Activated CD4-positive, alpha-beta T cell treated with anti-CD3 and anti-CD28 coated beads for 36 hours (primary cell): Measurements from ENCODE around the gene C15orf39. TPM values are rescaled to one million over a fixed set of nuclear protein-coding genes. Genes with fewer than 3 reads are reported as not detected.
"Not testable (repeated sequence)": the region's sequence is repeated elsewhere in the genome, so short reads cannot be mapped to it uniquely, and the experiment has no call there.

ENCODE experiments used
- ATAC-seq: fragments of 200-7000 bp; cut with Tn5 transposase; one replicate; pipeline ENCODE4 v1.10.0; 2021; ENCODE audit warnings: mild to moderate bottlenecking, moderate library complexity
- CTCF ChIA-PET: fragments of 350-600 bp; sonication (Branson Sonifier 250); formaldehyde crosslinking; loops from one replicate; lab custom pipeline; 2021; ENCODE audit warnings: antibody characterized with exemption; lab: Charles Lee
- POLR2A ChIA-PET: fragments of 350-600 bp; sonication (Branson Sonifier 250); formaldehyde crosslinking; loops from one replicate; lab custom pipeline; 2021; ENCODE audit warnings: antibody characterized with exemption, inconsistent platforms; lab: Charles Lee
- DNase-seq: peaks from one replicate; pipeline ENCODE4 v3.0.0-alpha.2; 2020
- H3K27ac Mint-ChIP-seq: one replicate; pipeline ENCODE4 v1.8.0; 2021; ENCODE audit warnings: mixed read lengths
- H3K27me3 Mint-ChIP-seq: one replicate; pipeline ENCODE4 v1.8.0; 2021; ENCODE audit warnings: mixed read lengths
- H3K36me3 Mint-ChIP-seq: one replicate; pipeline ENCODE4 v1.8.0; 2021; ENCODE audit warnings: low read depth, mixed read lengths
- H3K4me1 Mint-ChIP-seq: one replicate; pipeline ENCODE4 v1.8.0; 2021; ENCODE audit warnings: mixed read lengths
- H3K4me3 Mint-ChIP-seq: one replicate; pipeline ENCODE4 v1.8.0; 2021; ENCODE audit warnings: mild to moderate bottlenecking, moderate library complexity, mixed read lengths
- H3K9me3 Mint-ChIP-seq: one replicate; pipeline ENCODE4 v1.8.0; 2021; ENCODE audit warnings: low read depth, mixed read lengths
- intact Hi-C, 2 experiments: fragments of 100-400 bp; cut with DNase I in 1 of 2; cut with micrococcal nuclease in 1 of 2; formaldehyde crosslinking; loops; one replicate each; pipeline versions ENCODE4 v1.14.2 to v1.15.1; 2022 to 2024; cut with DNase I, micrococcal nuclease
- total RNA-seq, 2 experiments: library from RNA; stranded (reverse); gene quantifications; one replicate each; pipeline ENCODE4 v1.2.3, GENCODE V29; 2021

Gene C15orf39
- total RNA-seq, 2 experiments from 2014 or later = 18.6 to 25.1 TPM

- Mint-ChIP-seq H3K27ac (no peak overlapping the region), H3K4me1 (peaks cover 11% of the 10 kb centered on the region), H3K27me3 (no peaks in the 10 kb centered on the region), H3K4me3 (no peak overlapping the region), H3K36me3 (peaks cover 13% of the 10 kb centered on the region), H3K9me3 (no peaks in the 10 kb centered on the region)
- no peak for ATAC-seq
- POLR2A ChIA-PET = no interaction called here
- no peak for DNase-seq
- CTCF ChIA-PET = interaction anchor here (0.8 kb wide), 1 partner anchor 420 kb away, joined by 4 read pairs; no protein-coding TSS in a partner anchor
- intact Hi-C loops = no loop called here
Measured at GRCh38 chr15:75213212-75213767, 11.6 kb downstream of the C15orf39 start.

- H3K27me3 Mint-ChIP-seq = no peaks in the 10 kb centered on the region
- H3K9me3 Mint-ChIP-seq = no peaks in the 10 kb centered on the region
- no peak for ATAC-seq
- peaks cover 11% of the 10 kb centered on the region for H3K4me1 Mint-ChIP-seq
- DNase-seq = no peak
- intact Hi-C loops = no loop called here
- ChIA-PET POLR2A (interaction anchor here (2.3 kb wide), 1 partner anchor 9 kb away, joined by 6 read pairs; no protein-coding TSS in a partner anchor), CTCF (no interaction called here)
- H3K4me3 Mint-ChIP-seq = no peak overlapping the region
- H3K27ac Mint-ChIP-seq = no peak overlapping the region
- peaks cover 13% of the 10 kb centered on the region for H3K36me3 Mint-ChIP-seq
Measured at GRCh38 chr15:75213768-75214221, 12.1 kb downstream of the C15orf39 start.

GRCh38 chr15:75214293-75215096 lies 12.8 kb downstream of the C15orf39 start:
- Mint-ChIP-seq H3K27me3 (no peaks in the 10 kb centered on the region), H3K27ac (no peak overlapping the region), H3K9me3 (no peaks in the 10 kb centered on the region), H3K4me1 (peaks cover 5% of the 10 kb centered on the region), H3K36me3 (peaks cover 7% of the 10 kb centered on the region), H3K4me3 (no peak overlapping the region)
- DNase-seq = no peak
- intact Hi-C loops = no loop called here
- no peak for ATAC-seq
- ChIA-PET POLR2A (interaction anchor here (0.6 to 2.3 kb wide), 2 partner anchors 10 to 36 kb away, joined by 3 to 6 read pairs; no protein-coding TSS in a partner anchor), CTCF (interaction anchor here (0.7 kb wide), 1 partner anchor 10 kb away, joined by 7 read pairs; no protein-coding TSS in a partner anchor)

- Mint-ChIP-seq H3K4me3 (no peak overlapping the region), H3K4me1 (peaks cover 2% of the 10 kb centered on the region), H3K36me3 (peaks cover 4% of the 10 kb centered on the region), H3K9me3 (no peaks in the 10 kb centered on the region), H3K27me3 (no peaks in the 10 kb centered on the region), H3K27ac (peak overlapping the region; percentile 25)
- POLR2A ChIA-PET = interaction anchor here (0.6 to 2.3 kb wide), 3 partner anchors 9 to 432 kb away, joined by 3 to 6 read pairs (median 4); partner anchors contain the start of gene SNX33
- intact Hi-C loops = no loop called here
- DNase-seq (no peak), ATAC-seq (no peak)
- CTCF ChIA-PET = interaction anchor here (0.5 to 0.7 kb wide), 2 partner anchors 11 to 231 kb away, joined by 3 to 7 read pairs; no protein-coding TSS in a partner anchor
Measured at GRCh38 chr15:75215107-75216004, 13.7 kb downstream of the C15orf39 start.

GRCh38 chr15:75217012-75217411 lies 15.3 kb downstream of the C15orf39 start:
- intact Hi-C loops = no loop called here
- Mint-ChIP-seq H3K27me3 (no peaks in the 10 kb centered on the region), H3K9me3 (no peaks in the 10 kb centered on the region), H3K4me1 (no peaks in the 10 kb centered on the region), H3K4me3 (no peak overlapping the region), H3K27ac (no peak overlapping the region), H3K36me3 (peaks cover 2% of the 10 kb centered on the region)
- DNase-seq (no peak), ATAC-seq (no peak)
- ChIA-PET POLR2A (no interaction called here), CTCF (interaction anchor here (1.1 to 1.2 kb wide), 2 partner anchors 13 to 467 kb away, joined by 5 read pairs; no protein-coding TSS in a partner anchor)

- ATAC-seq, H3K4me1 Mint-ChIP-seq, H3K9me3 Mint-ChIP-seq, H3K27me3 Mint-ChIP-seq, H3K27ac Mint-ChIP-seq, H3K36me3 Mint-ChIP-seq, DNase-seq, H3K4me3 Mint-ChIP-seq, POLR2A ChIA-PET, intact Hi-C loops, CTCF ChIA-PET: not testable (repeated sequence)
Measured at GRCh38 chr15:75217574-75217973, 15.9 kb downstream of the C15orf39 start.

- H3K27me3 Mint-ChIP-seq, H3K27ac Mint-ChIP-seq, CTCF ChIA-PET: not testable (repeated sequence)
Measured at GRCh38 chr15:75219507-75219929, 17.8 kb downstream of the C15orf39 start.

GRCh38 chr15:75223688-75224087 lies 22.0 kb downstream of the C15orf39 start:
- Mint-ChIP-seq H3K9me3 (no peaks in the 10 kb centered on the region), H3K27ac (no peak overlapping the region)

More at GRCh38 chr15:75219507-75219929, 17.8 kb downstream of the C15orf39 start:
- ATAC-seq, H3K4me3 Mint-ChIP-seq, H3K36me3 Mint-ChIP-seq, DNase-seq, intact Hi-C loops, H3K4me1 Mint-ChIP-seq, H3K9me3 Mint-ChIP-seq, POLR2A ChIA-PET: not testable (repeated sequence)

GRCh38 chr15:75224281-75224680 lies 22.6 kb downstream of the C15orf39 start:
- Mint-ChIP-seq H3K4me1 (no peaks in the 10 kb centered on the region), H3K9me3 (no peaks in the 10 kb centered on the region), H3K36me3 (no peaks in the 10 kb centered on the region), H3K27me3 (no peaks in the 10 kb centered on the region), H3K27ac (no peak overlapping the region), H3K4me3 (no peak overlapping the region)
- DNase-seq (no peak), ATAC-seq (no peak)
- ChIA-PET CTCF (no interaction called here), POLR2A (no interaction called here)
- intact Hi-C loops = no loop called here

More at GRCh38 chr15:75223688-75224087, 22.0 kb downstream of the C15orf39 start:
- no peak for ATAC-seq
- no peaks in the 10 kb centered on the region for H3K36me3 Mint-ChIP-seq
- CTCF ChIA-PET = no interaction called here
- intact Hi-C loops = no loop called here
- no peak overlapping the region for H3K4me3 Mint-ChIP-seq
- no peaks in the 10 kb centered on the region for H3K27me3 Mint-ChIP-seq
- H3K4me1 Mint-ChIP-seq = no peaks in the 10 kb centered on the region
- no peak for DNase-seq
- POLR2A ChIA-PET = no interaction called here

GRCh38 chr15:75225102-75225836 lies 23.6 kb downstream of the C15orf39 start:
- H3K4me3 Mint-ChIP-seq, POLR2A ChIA-PET, H3K9me3 Mint-ChIP-seq, intact Hi-C loops, H3K27me3 Mint-ChIP-seq, DNase-seq, ATAC-seq, CTCF ChIA-PET, H3K27ac Mint-ChIP-seq, H3K36me3 Mint-ChIP-seq, H3K4me1 Mint-ChIP-seq: not testable (repeated sequence)
